SK-N-SH (cell line): ENCODE data around the gene NKX2-3. TPM values are rescaled to one million over a fixed set of nuclear protein-coding genes. Genes with fewer than 3 reads are reported as not detected.

Experiments
- CTCF ChIA-PET: fragments of 300-600, 350-600 bp; formaldehyde crosslinking; extraction: SDS; loops from one replicate; lab custom pipeline; 2021; lab: Yijun Ruan, JAX
- POLR2A ChIA-PET: fragments of 350-600 bp; sonication (Branson Sonifier 250); formaldehyde crosslinking; extraction: SDS; loops from one replicate; lab custom pipeline; 2020; ENCODE audit warnings: antibody characterized with exemption, inconsistent platforms; lab: Yijun Ruan, JAX
- DNase-seq: peaks from one replicate; pipeline ENCODE4 v3.0.0; 2012
- H2AFZ ChIP-seq: fragments of 200-600 bp; sonication (generic); 2 replicates; pipeline ENCODE4 v1.8.1; 2016; ENCODE audit warnings: antibody characterized with exemption, mild to moderate bottlenecking, low read depth
- H3F3A ChIP-seq: fragments of 200-600 bp; sonication (generic); replicated peaks from 2 replicates; pipeline ENCODE3; 2016; ENCODE audit warnings: antibody characterized with exemption, mild to moderate bottlenecking; ENCODE audit not compliant: insufficient read depth
- H3K27ac ChIP-seq, 2 experiments: fragments of 200-500 bp in 1 of 2; fragments of 200-600 bp in 1 of 2; sonication (Bioruptor generic) in 1 of 2; sonication (generic), shearing (Covaris generic) in 1 of 2; 2 replicates each; pipeline versions ENCODE4 v1.5.1 to v1.6.1; 2014 to 2016; ENCODE audit warnings: low read depth in 2 of 2, inconsistent platforms in 1 of 2, low read length in 1 of 2, mild to moderate bottlenecking in 1 of 2, mixed read lengths in 1 of 2
- H3K27me3 ChIP-seq: fragments of 200-600 bp; sonication (generic), shearing (Covaris generic); 2 replicates; pipeline ENCODE4 v1.6.1; 2016; ENCODE audit warnings: mixed run types; ENCODE audit not compliant: insufficient read depth
- H3K36me3 ChIP-seq, 2 experiments: fragments of 200-500 bp in 1 of 2; fragments of 200-600 bp in 1 of 2; sonication (Bioruptor generic) in 1 of 2; sonication (generic) in 1 of 2; replicated peaks in 1 of 2; 2 replicates each; pipeline versions ENCODE3 to v1.5.1; 2014 to 2016; ENCODE audit warnings: low read length in 1 of 2, mild to moderate bottlenecking in 1 of 2; ENCODE audit not compliant: insufficient read depth in 2 of 2, control insufficient read depth in 1 of 2
- H3K4me1 ChIP-seq, 2 experiments: fragments of 200-500 bp in 1 of 2; fragments of 200-600 bp in 1 of 2; sonication (Bioruptor generic) in 1 of 2; sonication (generic), shearing (Covaris generic) in 1 of 2; 2 replicates each; pipeline versions ENCODE4 v1.5.1 to v1.6.1; 2014 to 2016; ENCODE audit warnings: low read depth in 1 of 2, low read length in 1 of 2, mixed run types in 1 of 2; ENCODE audit not compliant: insufficient read depth in 2 of 2, control insufficient read depth in 1 of 2
- H3K4me2 ChIP-seq: fragments of 200-600 bp; sonication (generic), shearing (Covaris generic); 2 replicates; pipeline ENCODE4 v1.6.1; 2017; ENCODE audit warnings: mixed run types
- H3K4me3 ChIP-seq, 2 experiments: fragments of 200-500 bp in 1 of 2; fragments of 200-600 bp in 1 of 2; sonication (Bioruptor generic) in 1 of 2; sonication (generic), shearing (Covaris generic) in 1 of 2; 2 replicates each; pipeline versions ENCODE4 v1.5.1 to v1.8.1; 2014 to 2016; ENCODE audit warnings: low read depth in 2 of 2, inconsistent platforms in 1 of 2, low read length in 1 of 2, mild to moderate bottlenecking in 1 of 2, mixed read lengths in 1 of 2, moderate library complexity in 1 of 2
- H3K79me2 ChIP-seq: fragments of 200-600 bp; sonication (generic); 2 replicates; pipeline ENCODE4 v1.8.1; 2017; ENCODE audit warnings: mild to moderate bottlenecking; ENCODE audit not compliant: insufficient read depth
- H3K9ac ChIP-seq: fragments of 200-600 bp; sonication (generic); 2 replicates; pipeline ENCODE4 v1.6.1; 2017; ENCODE audit warnings: mixed run types
- H3K9me2 ChIP-seq: fragments of 200-600 bp; sonication (generic); 2 replicates; pipeline ENCODE4 v1.6.1; 2017; ENCODE audit warnings: mixed run types
- H3K9me3 ChIP-seq: fragments of 200-600 bp; sonication (generic); 2 replicates; pipeline ENCODE4 v1.6.1; 2017; ENCODE audit warnings: mixed run types, mild to moderate bottlenecking, moderate library complexity
- H4K20me1 ChIP-seq: fragments of 200-600 bp; sonication (generic); 2 replicates; pipeline ENCODE4 v1.6.1; 2017; ENCODE audit warnings: mild to moderate bottlenecking, mixed run types; ENCODE audit not compliant: insufficient read depth
- CHD2 ChIP-seq: fragments of 150-350 bp; IDR thresholded peaks from 2 replicates; pipeline ENCODE4 v1.6.1; 2018; ENCODE audit warnings: low read length; ENCODE audit not compliant: partially characterized antibody
- CTCF ChIP-seq: fragments of 200-600 bp; sonication (generic); IDR thresholded peaks from 2 replicates; pipeline ENCODE4 v1.6.1; 2017; ENCODE audit warnings: antibody characterized with exemption, mild to moderate bottlenecking, moderate library complexity
- FOXJ3 ChIP-seq: sonication (generic); formaldehyde crosslinking; IDR thresholded peaks from 2 replicates; pipeline ENCODE4 v1.5.1; 2020; ENCODE audit warnings: mild to moderate bottlenecking, missing genetic modification reagents
- RXRA ChIP-seq: IDR thresholded peaks from 2 replicates; pipeline ENCODE4 v1.4.0; 2012; ENCODE audit warnings: low read depth, mild to moderate bottlenecking, borderline replicate concordance
- TAF1 ChIP-seq: IDR thresholded peaks from 2 replicates; pipeline ENCODE4 v1.6.1; 2012; ENCODE audit warnings: low read depth, mild to moderate bottlenecking, low read length, moderate library complexity, borderline replicate concordance
- USF1 ChIP-seq: IDR thresholded peaks from 2 replicates; pipeline ENCODE4 v1.4.0; 2012; ENCODE audit warnings: low read depth, borderline replicate concordance
- USF2 ChIP-seq: fragments of 150-350 bp; IDR thresholded peaks from 2 replicates; pipeline ENCODE4 v1.6.1; 2017; ENCODE audit warnings: antibody characterized with exemption, low read length, low read depth, borderline replicate concordance
- WGBS: methylation state at CpG from one replicate; pipeline ENCODE4 v1.1.6; 2017; ENCODE audit warnings: low lambda C conversion rate; 5-methylcytosine and 5-hydroxymethylcytosine counted together
- polyA plus RNA-seq, 3 experiments: library from polyadenylated mRNA; depleted of rRNA; stranded (reverse); fragments of >200 nt; gene quantifications; 2 replicates each; pipeline ENCODE4 v1.2.3, GENCODE V29; 2012

The NKX2-3 gene
- polyA plus RNA-seq, 1 of the 3 experiments (the other 2 are of a cell fraction), result not detected

GRCh38 chr10:99557044-99557443, 24.3 kb downstream of the NKX2-3 start:
- Histone ChIP-seq H3K4me2 (no peak overlapping the region), H3F3A (no peaks in the 10 kb centered on the region), H3K4me3 (no peak overlapping the region), H3K9ac (no peak overlapping the region), H3K4me1 (no peaks in the 10 kb centered on the region), H3K79me2 (no peaks in the 10 kb centered on the region), H3K9me3 (no peaks in the 10 kb centered on the region), H3K27ac (no peak overlapping the region), H3K36me3 (no peaks in the 10 kb centered on the region), H2AFZ (no peak overlapping the region), H4K20me1 (no peaks in the 10 kb centered on the region), H3K9me2 (no peaks in the 10 kb centered on the region), H3K27me3 (peaks cover 72% of the 10 kb centered on the region)
- DNase-seq, result no peak
- TF ChIP-seq USF1 (no peak), FOXJ3 (CRISPR knock-in tag) (no peak)
- WGBS, result 48% methylated on average over 5 of the region's 5 CpGs
- CTCF ChIA-PET, result interaction anchor here (1.1 to 5.2 kb wide), 3 partner anchors 57 to 121 kb away, joined by 3 to 49 read pairs (median 5); no protein-coding TSS in a partner anchor
- POLR2A ChIA-PET, result no interaction called here

GRCh38 chr10:99558708-99559107, 26.0 kb downstream of the NKX2-3 start:
- DNase-seq, result no peak
- Histone ChIP-seq H3K27ac (no peak overlapping the region), H3K9me2 (no peaks in the 10 kb centered on the region), H3K4me3 (no peak overlapping the region), H3K4me2 (no peak overlapping the region), H3K9ac (no peak overlapping the region), H4K20me1 (no peaks in the 10 kb centered on the region), H3K9me3 (no peaks in the 10 kb centered on the region), H3K79me2 (no peaks in the 10 kb centered on the region), H3K27me3 (peaks cover 67% of the 10 kb centered on the region), H3K36me3 (no peaks in the 10 kb centered on the region)
- WGBS, result 40% methylated on average over 4 of the region's 4 CpGs
- POLR2A ChIA-PET, result no interaction called here
- CTCF ChIA-PET, result interaction anchor here (1.5 to 5.2 kb wide), 4 partner anchors 11 to 55 kb away, joined by 3 to 49 read pairs (median 15); no protein-coding TSS in a partner anchor
- TF ChIP-seq CHD2 (no peak), TAF1 (no peak), RXRA (no peak), USF2 (no peak), CTCF (no peak)
- TF ChIP-seq, all 33 proteins: peak for 0
- Histone ChIP-seq H3F3A (no peaks in the 10 kb centered on the region), H3K4me1 (no peaks in the 10 kb centered on the region), H2AFZ (no peak overlapping the region)
